Stimulated activated effector memory CD8-positive, alpha-beta T cell treated with anti-CD3 and anti-CD28 coated beads, Interleukin-12 subunit alpha, Interleukin-12 subunit beta, amount 100 ng/mL, for 72 hours (primary cell): Measurements from ENCODE around the gene EOGT.

ENCODE experiments used
- ATAC-seq: fragments of 150-1000 bp; cut with Tn5 transposase; 2 replicates; pipeline ENCODE4 v1.10.0; 2021
- DNase-seq, 2 donors: peaks; one replicate each; pipeline ENCODE4 v3.0.0; 2021 to 2022; ENCODE audit warnings: low spot score in 2 of 2
- H3K27ac Mint-ChIP-seq: one replicate; pipeline ENCODE4 v1.8.0; 2022; ENCODE audit warnings: mild to moderate bottlenecking, mixed read lengths
- H3K36me3 Mint-ChIP-seq: one replicate; pipeline ENCODE4 v1.8.0; 2022; ENCODE audit warnings: mild to moderate bottlenecking, mixed read lengths
- H3K4me1 Mint-ChIP-seq: one replicate; pipeline ENCODE4 v1.8.0; 2022; ENCODE audit warnings: mixed read lengths
- H3K4me3 Mint-ChIP-seq: one replicate; pipeline ENCODE4 v1.8.0; 2022; ENCODE audit warnings: mild to moderate bottlenecking, mixed read lengths
- H3K9me3 Mint-ChIP-seq: one replicate; pipeline ENCODE4 v1.8.0; 2022; ENCODE audit warnings: mixed read lengths

Gene EOGT

GRCh38 chr3:69016102-69016501, 2.6 kb upstream of the EOGT start:
- H3K4me1 Mint-ChIP-seq = peaks cover 21% of the 10 kb centered on the region
- no peak overlapping the region for H3K27ac Mint-ChIP-seq
- H3K4me3 Mint-ChIP-seq = no peak overlapping the region
- ATAC-seq (no peak), DNase-seq (no peak)
- no peaks in the 10 kb centered on the region for H3K9me3 Mint-ChIP-seq
- peaks cover 51% of the 10 kb centered on the region for H3K36me3 Mint-ChIP-seq

- ATAC-seq = no peak
- DNase-seq = no peak
- H3K4me3 Mint-ChIP-seq = peak overlapping the region; percentile 72
- peak overlapping the region; percentile 81 for H3K27ac Mint-ChIP-seq
- H3K36me3 Mint-ChIP-seq = peaks cover 43% of the 10 kb centered on the region
- peaks cover 22% of the 10 kb centered on the region for H3K4me1 Mint-ChIP-seq
- H3K9me3 Mint-ChIP-seq = no peaks in the 10 kb centered on the region
These were observed 617 bp upstream of the EOGT start for GRCh38 chr3:69014022-69014580.

GRCh38 chr3:69012800-69013252, 658 bp downstream of the EOGT start:
- Mint-ChIP-seq H3K36me3 (peaks cover 43% of the 10 kb centered on the region), H3K27ac (peak overlapping the region; percentile 56), H3K4me3 (peak overlapping the region; percentile 72), H3K9me3 (no peaks in the 10 kb centered on the region), H3K4me1 (peaks cover 22% of the 10 kb centered on the region)
- ATAC-seq (peak; percentile 25), DNase-seq (peak in 1 of 2 donors; percentile 63)

GRCh38 chr3:69012100-69012799, 1.2 kb downstream of the EOGT start:
- peaks cover 41% of the 10 kb centered on the region for H3K36me3 Mint-ChIP-seq
- ATAC-seq = no peak
- no peak for DNase-seq
- peak overlapping the region; percentile 72 for H3K4me3 Mint-ChIP-seq
- H3K9me3 Mint-ChIP-seq = no peaks in the 10 kb centered on the region
- peak overlapping the region; percentile 56 for H3K27ac Mint-ChIP-seq
- H3K4me1 Mint-ChIP-seq = peaks cover 22% of the 10 kb centered on the region

GRCh38 chr3:69011096-69011730, 2.3 kb downstream of the EOGT start:
- H3K36me3 Mint-ChIP-seq = peaks cover 47% of the 10 kb centered on the region
- no peaks in the 10 kb centered on the region for H3K9me3 Mint-ChIP-seq
- H3K4me3 Mint-ChIP-seq = peak overlapping the region; percentile 72
- DNase-seq (no peak), ATAC-seq (no peak)
- peak overlapping the region; percentile 53 for H3K27ac Mint-ChIP-seq
- peaks cover 22% of the 10 kb centered on the region for H3K4me1 Mint-ChIP-seq

GRCh38 chr3:69009559-69010410, 3.7 kb downstream of the EOGT start:
- Mint-ChIP-seq H3K4me1 (peaks cover 14% of the 10 kb centered on the region), H3K9me3 (no peaks in the 10 kb centered on the region), H3K36me3 (peaks cover 61% of the 10 kb centered on the region), H3K27ac (peak overlapping the region; percentile 53), H3K4me3 (no peak overlapping the region)
- DNase-seq (no peak), ATAC-seq (no peak)

GRCh38 chr3:69008980-69009379, 4.5 kb downstream of the EOGT start:
- no peak overlapping the region for H3K27ac Mint-ChIP-seq
- no peak for ATAC-seq
- no peak for DNase-seq
- H3K36me3 Mint-ChIP-seq = peaks cover 69% of the 10 kb centered on the region
- H3K9me3 Mint-ChIP-seq = no peaks in the 10 kb centered on the region
- H3K4me1 Mint-ChIP-seq = peaks cover 14% of the 10 kb centered on the region
- no peak overlapping the region for H3K4me3 Mint-ChIP-seq

- Mint-ChIP-seq H3K4me3 (no peak overlapping the region), H3K36me3 (peaks cover 87% of the 10 kb centered on the region), H3K27ac (peak overlapping the region; percentile 24), H3K4me1 (no peaks in the 10 kb centered on the region), H3K9me3 (no peaks in the 10 kb centered on the region)
- no peak for DNase-seq
- ATAC-seq = no peak
These were observed 7.5 kb downstream of the EOGT start for GRCh38 chr3:69005791-69006482.

GRCh38 chr3:69005071-69005790, 8.3 kb downstream of the EOGT start:
- no peak for ATAC-seq
- Mint-ChIP-seq H3K27ac (peak overlapping the region; percentile 24), H3K36me3 (peaks cover 85% of the 10 kb centered on the region), H3K9me3 (no peaks in the 10 kb centered on the region), H3K4me3 (no peak overlapping the region), H3K4me1 (no peaks in the 10 kb centered on the region)
- DNase-seq = no peak

GRCh38 chr3:69004138-69004537, 9.3 kb downstream of the EOGT start:
- Mint-ChIP-seq H3K27ac (no peak overlapping the region), H3K36me3 (peaks cover 88% of the 10 kb centered on the region)
- DNase-seq = no peak

GRCh38 chr3:68999605-69000004, 13.9 kb downstream of the EOGT start:
- DNase-seq = no peak
- H3K9me3 Mint-ChIP-seq = no peaks in the 10 kb centered on the region

More at GRCh38 chr3:69004138-69004537, 9.3 kb downstream of the EOGT start:
- ATAC-seq = no peak
- Mint-ChIP-seq H3K4me1 (no peaks in the 10 kb centered on the region), H3K9me3 (no peaks in the 10 kb centered on the region), H3K4me3 (no peak overlapping the region)

GRCh38 chr3:68999158-68999557, 14.3 kb downstream of the EOGT start:
- Mint-ChIP-seq H3K4me3 (no peak overlapping the region), H3K4me1 (peaks cover 17% of the 10 kb centered on the region), H3K27ac (no peak overlapping the region), H3K36me3 (peaks cover 87% of the 10 kb centered on the region), H3K9me3 (no peaks in the 10 kb centered on the region)
- no peak for DNase-seq
- no peak for ATAC-seq

More at GRCh38 chr3:68999605-69000004, 13.9 kb downstream of the EOGT start:
- Mint-ChIP-seq H3K4me3 (no peak overlapping the region), H3K4me1 (peaks cover 17% of the 10 kb centered on the region), H3K27ac (no peak overlapping the region), H3K36me3 (peaks cover 87% of the 10 kb centered on the region)
- no peak for ATAC-seq

- Mint-ChIP-seq H3K9me3 (no peaks in the 10 kb centered on the region), H3K4me1 (peaks cover 17% of the 10 kb centered on the region), H3K36me3 (peaks cover 82% of the 10 kb centered on the region), H3K4me3 (peak overlapping the region; percentile 41), H3K27ac (peak overlapping the region; percentile 74)
- DNase-seq = no peak
- ATAC-seq = peak; percentile 94
These were observed 15.6 kb downstream of the EOGT start for GRCh38 chr3:68997887-68998286.

- Mint-ChIP-seq H3K27ac (peak overlapping the region; percentile 74), H3K9me3 (no peaks in the 10 kb centered on the region), H3K36me3 (peaks cover 72% of the 10 kb centered on the region), H3K4me3 (peak overlapping the region; percentile 20), H3K4me1 (peaks cover 17% of the 10 kb centered on the region)
- ATAC-seq (peak; percentile 86), DNase-seq (peak in 1 of 2 donors; percentile 32)
These were observed 17.0 kb downstream of the EOGT start for GRCh38 chr3:68996356-68996995.
